Measurements from ENCODE around the gene LRRC3B.

LRRC3B gene

DNA sequence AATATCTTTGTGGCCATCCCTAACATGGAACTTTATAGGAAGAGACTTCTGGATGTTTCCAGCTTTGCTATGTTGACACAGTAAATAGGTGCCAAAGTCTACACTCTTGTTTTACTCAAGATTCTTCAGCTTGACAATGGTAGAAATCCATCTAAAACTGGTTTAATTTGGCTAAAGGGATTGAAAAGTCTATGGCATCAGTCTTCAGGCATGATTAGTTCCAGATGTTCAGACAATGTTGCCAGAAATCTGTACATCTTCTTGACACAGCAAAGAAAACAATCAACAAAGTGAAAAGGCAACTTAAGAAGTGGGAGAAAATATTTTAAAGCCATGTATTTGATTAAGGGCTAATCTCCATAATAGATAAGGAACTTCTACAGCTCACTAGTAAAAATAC, 130.5 kb downstream of the LRRC3B start:
- H3K4me1 ChIP-seq (ENCODE audit: control insufficient read depth, insufficient read depth, low read length) = no peaks in the 10 kb centered on the region
- no peak overlapping the region for H3K4me3 ChIP-seq (ENCODE audit: low read length in 2 of 2)
- no peaks in the 10 kb centered on the region for H3K9me3 ChIP-seq (ENCODE audit: control insufficient read depth in 2 of 2, low read length in 2 of 2)
- H3K27ac ChIP-seq (ENCODE audit: low read length) = no peak overlapping the region
- H3K36me3 ChIP-seq (ENCODE audit: control insufficient read depth in 2 of 2, insufficient read depth in 2 of 2, low read length in 2 of 2) = no peaks in the 10 kb centered on the region
- no peak overlapping the region for H3K9ac ChIP-seq (ENCODE audit: low read length in 2 of 2)
- no peaks in the 10 kb centered on the region for H3K27me3 ChIP-seq (ENCODE audit: control insufficient read depth in 1 of 2, insufficient read depth in 2 of 2, low read length in 2 of 2)

DNA sequence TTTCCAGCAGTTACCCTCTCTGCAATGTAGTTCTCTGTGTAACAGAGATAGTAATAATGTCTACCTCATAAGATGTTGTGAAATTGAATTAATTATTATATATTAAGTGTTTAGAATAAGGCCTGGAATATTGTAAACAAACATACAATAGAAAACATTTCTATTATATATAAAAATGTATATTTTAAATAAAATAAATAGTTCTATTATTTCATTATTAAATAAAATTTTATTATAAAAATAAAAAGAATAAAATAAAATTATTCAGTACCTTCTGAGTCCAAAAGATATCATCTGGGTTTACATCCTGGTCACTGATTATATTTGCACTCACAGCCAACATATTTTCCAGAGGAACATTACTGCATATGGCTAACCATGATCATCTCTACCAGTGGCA, 135.4 kb downstream of the LRRC3B start:
- Histone ChIP-seq H3K27ac (ENCODE audit: low read length) (no peak overlapping the region), H3K4me1 (ENCODE audit: control insufficient read depth, insufficient read depth, low read length) (no peaks in the 10 kb centered on the region), H3K27me3 (ENCODE audit: control insufficient read depth in 1 of 2, insufficient read depth in 2 of 2, low read length in 2 of 2) (no peaks in the 10 kb centered on the region), H3K9ac (ENCODE audit: low read length in 2 of 2) (no peak overlapping the region), H3K9me3 (ENCODE audit: control insufficient read depth in 2 of 2, low read length in 2 of 2) (no peaks in the 10 kb centered on the region), H3K4me3 (ENCODE audit: low read length in 2 of 2) (no peak overlapping the region), H3K36me3 (ENCODE audit: control insufficient read depth in 2 of 2, insufficient read depth in 2 of 2, low read length in 2 of 2) (no peaks in the 10 kb centered on the region)
